ENCODE measurements around the gene LRRC61.

The LRRC61 gene

GRCh38 chr7:150377196-150377595 lies 54.0 kb downstream of the LRRC61 start:
- 78 to 80% methylated on average over 2 to 3 of the region's 3 CpGs for WGBS, 2 experiments
- Histone ChIP-seq H3K4me3 (ENCODE audit: insufficient read depth, low read depth, low read length) (no peak overlapping the region), H3K36me3 (ENCODE audit: control insufficient read depth, insufficient read depth, low read length) (peaks cover 18% of the 10 kb centered on the region), H3K4me1 (ENCODE audit: control insufficient read depth, insufficient read depth, low read length) (peaks cover 34% of the 10 kb centered on the region), H3K9me3 (ENCODE audit: control insufficient read depth, low read length) (no peaks in the 10 kb centered on the region), H3K27ac (ENCODE audit: insufficient read depth, low read depth, low read length, poor library complexity, severe bottlenecking) (no peak overlapping the region), H3K27me3 (ENCODE audit: control insufficient read depth, insufficient read depth, low read length, poor library complexity, severe bottlenecking) (no peaks in the 10 kb centered on the region)

- H3K4me3 ChIP-seq (ENCODE audit: insufficient read depth, low read depth, low read length) = no peak overlapping the region
- no peaks in the 10 kb centered on the region for H3K27me3 ChIP-seq (ENCODE audit: control insufficient read depth, insufficient read depth, low read length, poor library complexity, severe bottlenecking)
- peak overlapping the region; percentile 91 for H3K27ac ChIP-seq (ENCODE audit: insufficient read depth, low read depth, low read length, poor library complexity, severe bottlenecking)
- peaks cover 38% of the 10 kb centered on the region for H3K4me1 ChIP-seq (ENCODE audit: control insufficient read depth, insufficient read depth, low read length)
- H3K36me3 ChIP-seq (ENCODE audit: control insufficient read depth, insufficient read depth, low read length) = peaks cover 16% of the 10 kb centered on the region
- H3K9me3 ChIP-seq (ENCODE audit: control insufficient read depth, low read length) = no peaks in the 10 kb centered on the region
- WGBS, 2 experiments = 83 to 89% methylated on average over 3 of the region's 4 CpGs
These were observed 54.5 kb downstream of the LRRC61 start for GRCh38 chr7:150377635-150378034.

DNA sequence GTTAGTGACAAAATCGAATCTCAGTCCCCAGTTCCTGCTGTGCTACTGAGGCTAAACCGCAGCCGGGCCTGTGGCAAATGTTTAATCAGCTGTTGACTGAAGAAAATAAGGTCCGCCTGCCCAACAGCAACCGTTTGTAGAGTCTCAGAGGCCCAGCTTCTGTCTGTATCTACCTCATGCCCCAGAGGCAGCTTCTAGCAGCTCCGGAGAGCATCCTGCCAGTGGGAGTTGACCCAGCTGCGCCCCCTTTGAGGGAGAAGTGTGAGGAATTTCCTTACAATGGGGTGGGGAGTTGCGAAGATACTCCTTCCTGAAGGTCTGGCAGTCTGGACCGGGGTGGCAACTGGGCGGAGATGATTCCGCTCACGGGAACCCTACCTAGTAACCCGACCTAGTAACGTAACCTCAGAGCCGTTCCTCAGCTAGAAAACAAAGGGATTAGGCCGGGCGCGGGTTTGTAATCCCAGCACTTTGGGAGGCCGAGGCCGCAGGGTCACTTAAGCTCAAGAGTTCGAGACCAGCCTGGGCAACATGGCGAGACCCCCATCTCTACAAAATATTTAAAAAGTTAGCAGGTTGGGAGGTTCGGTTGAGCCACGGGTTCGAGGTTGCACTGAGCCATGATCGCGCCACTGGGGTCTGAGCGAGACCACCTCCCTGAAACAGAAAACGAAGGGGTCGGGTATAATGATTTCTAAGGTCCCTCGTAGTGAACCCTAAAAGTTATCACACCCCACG lies 55.1 kb downstream of the LRRC61 start:
- H3K36me3 ChIP-seq (ENCODE audit: control insufficient read depth, insufficient read depth, low read length) = peaks cover 10% of the 10 kb centered on the region

GRCh38 chr7:150378853-150379440 lies 55.8 kb downstream of the LRRC61 start, which contains the start of gene ZNF775:
TSS of gene ZNF775 (plus strand) at chr7:150379330. CDS start at chr7:150388471, 9,141 bp downstream.
- Histone ChIP-seq H3K27ac (ENCODE audit: insufficient read depth, low read depth, low read length, poor library complexity, severe bottlenecking) (peak within 1 kb of the TSS; percentile 91), H3K4me3 (ENCODE audit: insufficient read depth, low read depth, low read length) (peak within 1 kb of the TSS; percentile 70), H3K9me3 (ENCODE audit: control insufficient read depth, low read length) (no peaks in the 10 kb centered on the region), H3K27me3 (ENCODE audit: control insufficient read depth, insufficient read depth, low read length, poor library complexity, severe bottlenecking) (no peaks in the 10 kb centered on the region), H3K36me3 (ENCODE audit: control insufficient read depth, insufficient read depth, low read length) (peaks cover 3% of the 10 kb centered on the region), H3K4me1 (ENCODE audit: control insufficient read depth, insufficient read depth, low read length) (peaks cover 41% of the 10 kb centered on the region)
- WGBS, 2 experiments = 0% methylated on average over 60 of the region's 60 CpGs

More for the DNA sequence above, 55.1 kb downstream of the LRRC61 start:
- peak overlapping the region; percentile 70 for H3K4me3 ChIP-seq (ENCODE audit: insufficient read depth, low read depth, low read length)
- H3K9me3 ChIP-seq (ENCODE audit: control insufficient read depth, low read length) = no peaks in the 10 kb centered on the region
- no peaks in the 10 kb centered on the region for H3K27me3 ChIP-seq (ENCODE audit: control insufficient read depth, insufficient read depth, low read length, poor library complexity, severe bottlenecking)
- peak overlapping the region; percentile 91 for H3K27ac ChIP-seq (ENCODE audit: insufficient read depth, low read depth, low read length, poor library complexity, severe bottlenecking)
- WGBS, 2 experiments = 4 to 5% methylated on average over 32 of the region's 32 CpGs
- peaks cover 42% of the 10 kb centered on the region for H3K4me1 ChIP-seq (ENCODE audit: control insufficient read depth, insufficient read depth, low read length)

GRCh38 chr7:150379441-150380379 lies 56.6 kb downstream of the LRRC61 start:
- 1% methylated on average over 52 of the region's 52 CpGs for WGBS, 2 experiments
- no peaks in the 10 kb centered on the region for H3K27me3 ChIP-seq (ENCODE audit: control insufficient read depth, insufficient read depth, low read length, poor library complexity, severe bottlenecking)
- H3K4me3 ChIP-seq (ENCODE audit: insufficient read depth, low read depth, low read length) = peak overlapping the region; percentile 70
- H3K36me3 ChIP-seq (ENCODE audit: control insufficient read depth, insufficient read depth, low read length) = no peaks in the 10 kb centered on the region
- peak overlapping the region; percentile 91 for H3K27ac ChIP-seq (ENCODE audit: insufficient read depth, low read depth, low read length, poor library complexity, severe bottlenecking)
- H3K4me1 ChIP-seq (ENCODE audit: control insufficient read depth, insufficient read depth, low read length) = peaks cover 49% of the 10 kb centered on the region
- no peaks in the 10 kb centered on the region for H3K9me3 ChIP-seq (ENCODE audit: control insufficient read depth, low read length)

- Histone ChIP-seq H3K27ac (ENCODE audit: insufficient read depth, low read depth, low read length, poor library complexity, severe bottlenecking) (no peak overlapping the region), H3K27me3 (ENCODE audit: control insufficient read depth, insufficient read depth, low read length, poor library complexity, severe bottlenecking) (no peaks in the 10 kb centered on the region), H3K4me1 (ENCODE audit: control insufficient read depth, insufficient read depth, low read length) (peaks cover 56% of the 10 kb centered on the region)
These were observed 57.3 kb downstream of the LRRC61 start for GRCh38 chr7:150380463-150380862.

GRCh38 chr7:150381096-150381495 lies 57.9 kb downstream of the LRRC61 start:
- WGBS, 2 experiments = 72 to 77% methylated on average over 9 of the region's 9 CpGs
- Histone ChIP-seq H3K36me3 (ENCODE audit: control insufficient read depth, insufficient read depth, low read length) (no peaks in the 10 kb centered on the region), H3K27ac (ENCODE audit: insufficient read depth, low read depth, low read length, poor library complexity, severe bottlenecking) (no peak overlapping the region), H3K9me3 (ENCODE audit: control insufficient read depth, low read length) (no peaks in the 10 kb centered on the region), H3K4me1 (ENCODE audit: control insufficient read depth, insufficient read depth, low read length) (peaks cover 62% of the 10 kb centered on the region), H3K27me3 (ENCODE audit: control insufficient read depth, insufficient read depth, low read length, poor library complexity, severe bottlenecking) (no peaks in the 10 kb centered on the region), H3K4me3 (ENCODE audit: insufficient read depth, low read depth, low read length) (no peak overlapping the region)

More at GRCh38 chr7:150380463-150380862, 57.3 kb downstream of the LRRC61 start:
- Histone ChIP-seq H3K36me3 (ENCODE audit: control insufficient read depth, insufficient read depth, low read length) (no peaks in the 10 kb centered on the region), H3K4me3 (ENCODE audit: insufficient read depth, low read depth, low read length) (peak overlapping the region; percentile 70), H3K9me3 (ENCODE audit: control insufficient read depth, low read length) (no peaks in the 10 kb centered on the region)
- WGBS, 2 experiments = 72 to 76% methylated on average over 11 of the region's 11 CpGs

DNA sequence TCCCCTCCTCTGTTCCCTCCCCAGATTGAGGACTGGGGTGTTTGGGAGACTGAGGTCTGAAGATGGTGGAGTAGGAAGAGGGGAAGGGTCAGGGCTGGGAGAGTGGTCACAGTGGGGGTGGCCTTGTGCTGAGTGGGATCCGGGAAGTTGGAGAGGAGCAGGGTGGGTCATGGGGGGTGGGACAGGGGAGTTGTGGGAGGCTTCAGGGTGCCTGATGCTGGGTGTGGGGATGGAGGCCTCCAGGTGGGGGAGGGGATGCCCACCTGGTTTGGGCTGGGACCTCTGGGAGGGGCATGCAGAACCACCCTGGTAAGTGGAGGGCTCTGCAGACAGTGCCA lies 58.6 kb downstream of the LRRC61 start:
- no peak overlapping the region for H3K4me3 ChIP-seq (ENCODE audit: insufficient read depth, low read depth, low read length)
- no peaks in the 10 kb centered on the region for H3K27me3 ChIP-seq (ENCODE audit: control insufficient read depth, insufficient read depth, low read length, poor library complexity, severe bottlenecking)
- H3K4me1 ChIP-seq (ENCODE audit: control insufficient read depth, insufficient read depth, low read length) = peaks cover 64% of the 10 kb centered on the region
- no peaks in the 10 kb centered on the region for H3K9me3 ChIP-seq (ENCODE audit: control insufficient read depth, low read length)
- 96 to 97% methylated on average over 1 of the region's 1 CpG for WGBS, 2 experiments
- H3K27ac ChIP-seq (ENCODE audit: insufficient read depth, low read depth, low read length, poor library complexity, severe bottlenecking) = no peak overlapping the region
- no peaks in the 10 kb centered on the region for H3K36me3 ChIP-seq (ENCODE audit: control insufficient read depth, insufficient read depth, low read length)

DNA sequence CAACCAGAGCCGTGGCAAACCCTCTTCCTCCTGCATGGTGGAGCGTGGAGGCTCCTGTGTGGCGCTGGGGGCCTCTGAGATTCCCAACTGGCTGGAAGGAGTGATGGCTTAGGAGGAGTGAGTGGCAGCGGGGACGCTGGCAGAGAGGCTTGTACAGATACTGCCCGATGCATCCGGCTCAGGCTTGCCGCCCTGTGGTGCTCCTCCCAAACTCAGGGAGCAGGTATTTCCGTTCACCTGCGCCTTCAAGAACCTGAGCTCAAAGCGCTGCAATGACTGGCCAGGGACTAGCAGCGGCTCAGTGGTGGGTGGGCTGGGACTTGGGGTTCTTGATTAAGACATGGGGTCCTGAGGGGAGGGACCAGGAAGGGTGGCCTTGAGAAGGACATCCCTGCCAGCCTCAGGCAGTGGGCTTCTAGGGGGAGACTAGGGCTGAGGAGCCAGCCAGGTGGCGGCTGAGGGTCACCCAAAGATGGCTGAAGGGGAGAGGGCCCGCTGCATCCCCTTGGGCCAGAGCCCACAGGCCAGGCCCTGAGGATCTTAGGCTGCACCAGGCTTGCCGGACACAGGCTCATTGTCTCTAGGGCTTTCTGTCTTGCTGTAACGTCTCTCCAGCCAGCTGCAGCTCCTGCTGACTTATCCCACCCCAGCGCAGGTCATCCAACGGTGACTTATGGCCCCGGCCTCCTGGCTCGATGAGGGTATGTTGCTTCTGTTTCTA lies 59.1 kb downstream of the LRRC61 start:
- WGBS, 2 experiments = 83 to 84% methylated on average over 20 of the region's 20 CpGs
- Histone ChIP-seq H3K27me3 (ENCODE audit: control insufficient read depth, insufficient read depth, low read length, poor library complexity, severe bottlenecking) (no peaks in the 10 kb centered on the region), H3K27ac (ENCODE audit: insufficient read depth, low read depth, low read length, poor library complexity, severe bottlenecking) (peak overlapping the region; percentile 89), H3K4me1 (ENCODE audit: control insufficient read depth, insufficient read depth, low read length) (peaks cover 65% of the 10 kb centered on the region), H3K9me3 (ENCODE audit: control insufficient read depth, low read length) (no peaks in the 10 kb centered on the region), H3K4me3 (ENCODE audit: insufficient read depth, low read depth, low read length) (peak overlapping the region; percentile 10), H3K36me3 (ENCODE audit: control insufficient read depth, insufficient read depth, low read length) (no peaks in the 10 kb centered on the region)

Measured in ectodermal cell (in vitro differentiated cells).